Occipital lobe (tissue), 2 donors: Measurements from ENCODE around the gene PSMG4. TPM values are rescaled to one million over a fixed set of nuclear protein-coding genes. Genes with fewer than 3 reads are reported as not detected.

Experiments
- DNase-seq: peaks from one replicate; lab custom pipeline; 2025; lab: John Stamatoyannopoulos, UW
- total RNA-seq: library from RNA; depleted of rRNA; stranded (reverse); fragments of >200 nt; gene quantifications from one replicate; pipeline ENCODE4 v1.2.3, GENCODE V29; 2014

Gene PSMG4
- total RNA-seq, 1 donor from 2014 or later, result 28.5 TPM

GRCh38 chr6:3308106-3308505 lies 49.4 kb downstream of the PSMG4 start:
- no peak for DNase-seq

- DNase-seq, result no peak
These were observed 50.8 kb downstream of the PSMG4 start for GRCh38 chr6:3309391-3310050.

DNA sequence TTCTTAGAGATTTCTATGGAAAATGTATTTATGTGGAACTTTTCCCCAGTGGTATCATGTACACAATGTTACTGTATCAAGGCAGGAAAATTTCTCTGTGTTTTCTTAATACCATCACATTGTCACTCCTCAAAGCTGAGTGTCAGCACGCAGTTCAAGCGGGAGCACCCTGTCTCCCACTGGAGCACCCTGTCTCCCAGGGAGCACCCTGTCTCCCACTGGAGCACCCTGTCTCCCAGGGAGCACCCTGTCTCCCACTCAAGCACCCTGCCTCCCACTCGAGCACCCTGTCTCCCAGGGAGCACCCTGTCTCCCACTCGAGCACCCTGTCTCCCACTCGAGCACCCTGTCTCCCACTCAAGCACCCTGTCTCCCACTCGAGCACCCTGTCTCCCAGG lies 51.3 kb downstream of the PSMG4 start:
- DNase-seq, result no peak

DNA sequence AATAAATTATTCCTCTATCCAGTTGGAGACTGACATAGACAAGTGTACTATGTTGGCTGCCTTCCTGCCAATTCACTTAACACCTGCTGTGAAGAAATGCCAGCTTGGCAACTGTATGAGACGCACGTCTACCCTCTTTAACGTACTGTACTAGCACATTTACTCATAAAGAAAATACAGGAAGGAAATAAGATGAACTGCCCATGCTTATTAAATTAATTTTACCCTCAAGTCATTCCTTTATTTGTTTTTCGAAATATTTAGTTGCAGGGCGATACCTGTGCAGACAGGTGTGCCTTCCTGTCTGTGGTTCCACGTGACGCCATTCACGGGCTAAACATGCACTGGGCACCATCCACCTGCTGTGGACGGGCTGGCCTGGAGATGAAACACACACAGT lies 52.0 kb downstream of the PSMG4 start:
- no peak for DNase-seq

DNA sequence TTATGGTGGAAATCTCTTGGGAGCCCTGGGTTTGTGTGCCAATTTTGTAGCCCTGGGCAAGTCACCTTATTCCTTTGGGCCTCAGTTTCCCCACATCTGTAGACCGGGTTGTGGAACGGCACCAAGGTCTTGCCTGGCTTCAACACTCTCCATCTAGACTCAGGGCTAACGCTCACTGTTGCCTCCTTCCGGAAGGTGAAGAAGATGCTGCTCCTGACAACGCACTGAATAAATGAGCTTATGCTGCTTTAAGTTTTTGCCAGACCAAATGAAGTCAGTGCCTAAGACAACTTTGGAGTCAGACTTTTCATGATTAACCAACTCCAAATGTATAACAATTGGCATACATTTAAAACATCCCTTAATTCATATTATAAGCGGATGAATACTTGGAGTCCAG lies 53.1 kb downstream of the PSMG4 start:
- no peak for DNase-seq

DNA sequence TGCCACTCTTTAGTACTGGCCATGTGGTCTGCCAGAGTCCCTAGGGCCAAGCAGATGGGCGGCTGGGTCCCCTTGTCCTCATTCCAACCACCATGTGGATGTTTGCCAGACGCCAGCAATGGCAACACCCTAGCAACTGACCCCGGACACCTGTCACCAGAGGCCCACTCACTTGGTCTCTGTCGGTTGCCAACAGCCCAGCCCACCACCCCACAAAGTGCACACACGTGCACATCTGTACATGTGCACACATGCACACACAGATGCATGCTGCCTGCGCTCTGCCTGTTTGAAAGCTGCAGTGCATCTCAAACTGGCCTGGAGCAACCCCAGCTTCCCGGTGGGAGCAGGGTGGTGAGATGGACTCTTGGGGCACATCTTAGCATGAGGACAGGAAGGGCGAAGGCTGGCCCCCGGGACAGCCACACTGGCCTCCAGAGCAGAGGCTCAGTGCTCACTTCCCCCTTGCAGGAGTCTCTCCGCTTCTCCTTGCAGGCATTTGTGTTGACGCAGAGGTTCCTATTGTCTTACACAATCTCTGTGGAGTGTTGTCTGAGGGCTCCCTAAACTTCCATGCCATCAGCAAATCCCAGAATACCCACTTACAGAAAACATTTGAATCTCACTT lies 54.0 kb downstream of the PSMG4 start:
- DNase-seq, result no peak

GRCh38 chr6:3314176-3314575 lies 55.4 kb downstream of the PSMG4 start:
- DNase-seq, result no peak

DNA sequence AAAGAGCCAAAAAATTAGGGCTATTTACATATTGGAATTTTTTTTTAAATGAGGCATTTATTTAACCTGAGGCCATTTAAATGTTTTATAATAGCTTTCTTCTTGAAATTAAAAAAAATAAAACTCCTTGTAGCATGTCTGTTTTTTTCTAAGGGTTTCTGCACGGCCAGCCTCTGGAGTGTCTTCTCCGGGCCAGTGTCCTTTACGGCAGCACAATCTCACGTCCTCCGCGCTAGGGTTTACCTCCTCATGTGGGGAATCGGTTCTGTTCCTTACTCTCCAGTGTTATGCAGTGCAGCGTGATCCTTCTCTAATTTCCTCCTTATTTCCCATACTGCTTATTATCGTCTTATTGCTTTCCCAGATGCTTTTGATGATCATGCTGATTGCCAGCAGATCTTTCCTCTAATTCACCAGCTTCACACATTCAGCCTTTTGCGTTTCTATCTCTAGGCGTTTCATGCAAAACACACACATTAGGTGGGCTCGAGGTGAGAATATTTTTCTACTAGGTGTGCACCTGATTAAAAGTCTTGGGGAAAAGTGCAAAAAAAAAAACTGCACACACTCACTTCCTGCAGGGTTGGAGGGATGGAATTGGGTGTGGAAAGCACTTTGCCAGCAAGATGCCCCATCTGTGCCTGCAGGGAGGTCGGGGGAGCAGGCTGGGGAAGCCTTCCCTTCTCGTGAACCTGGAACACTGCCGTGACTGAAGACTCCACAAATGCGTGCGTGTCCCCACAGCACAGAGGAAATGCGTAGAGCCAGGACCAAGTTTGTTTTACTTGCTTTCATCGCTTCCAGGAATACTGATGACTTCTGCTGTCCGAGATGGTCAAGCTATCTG lies 56.1 kb downstream of the PSMG4 start:
- DNase-seq, result no peak

DNA sequence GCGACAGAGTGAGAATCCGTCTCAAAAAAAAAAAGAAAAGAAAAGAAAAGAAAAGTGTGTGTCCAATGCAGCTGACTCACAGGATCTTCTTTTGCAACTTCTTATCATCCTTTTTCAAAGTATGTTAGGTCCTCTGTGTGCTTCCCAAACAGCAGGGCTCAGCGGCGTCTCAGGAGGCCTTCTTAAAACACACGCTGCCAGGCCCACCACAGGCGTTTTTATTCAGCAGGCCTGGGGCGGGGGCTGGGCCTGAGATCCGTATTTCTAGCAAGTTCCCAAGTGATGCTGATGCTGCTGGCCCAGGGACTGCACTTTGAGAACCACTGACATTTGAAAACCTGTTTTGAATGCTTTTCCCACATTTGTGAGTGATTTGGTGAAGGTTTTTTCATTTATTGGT lies 57.1 kb downstream of the PSMG4 start:
- DNase-seq, result no peak

GRCh38 chr6:3316331-3316730 lies 57.6 kb downstream of the PSMG4 start:
- DNase-seq, result no peak

DNA sequence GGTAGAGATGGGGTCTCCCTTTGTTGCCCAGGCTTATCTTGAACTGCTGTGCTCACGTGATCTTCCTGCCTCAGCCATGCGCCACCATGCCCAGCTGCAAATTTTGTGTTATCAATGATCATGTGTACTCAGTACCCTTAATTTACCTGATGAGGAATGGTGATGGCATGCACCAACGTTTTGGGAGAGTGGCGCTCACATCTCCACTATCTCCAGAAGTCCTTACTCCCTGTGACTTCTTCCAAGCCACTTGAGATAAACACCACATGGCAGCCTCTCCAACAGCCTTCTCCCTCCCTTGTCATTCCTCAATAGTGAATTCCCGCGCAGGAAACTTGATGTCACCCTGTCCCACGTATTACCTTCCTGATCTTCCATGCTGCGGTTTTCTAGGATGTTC lies 58.1 kb downstream of the PSMG4 start:
- DNase-seq, result no peak

Other genes with a start within 250 kb of the PSMG4 start
- 5.3 TPM for gene RIPK1, start 190.5 kb upstream of the PSMG4 start, total RNA-seq
- 18.9 TPM for gene BPHL, start 140.2 kb upstream of the PSMG4 start, total RNA-seq
- 1,207 TPM for gene TUBB2A, start 101.4 kb upstream of the PSMG4 start, total RNA-seq
- gene TUBB2B, start 31.3 kb upstream of the PSMG4 start, total RNA-seq, result 4,324 TPM
- 44.3 TPM for gene SLC22A23, start 198.1 kb downstream of the PSMG4 start, total RNA-seq